GM19395 (cell line): ENCODE results near the gene SP110.
"Not testable (repeated sequence)": the region's sequence is repeated elsewhere in the genome, so short reads cannot be mapped to it uniquely, and the experiment has no call there.

ENCODE experiments used
- ATAC-seq: cut with Tn5 transposase; IDR thresholded peaks from one replicate; pipeline ENCODE4 v1.9.1; 2021; ENCODE audit warnings: mild to moderate bottlenecking, moderate library complexity; ENCODE audit not compliant: unreplicated experiment

Gene SP110

DNA sequence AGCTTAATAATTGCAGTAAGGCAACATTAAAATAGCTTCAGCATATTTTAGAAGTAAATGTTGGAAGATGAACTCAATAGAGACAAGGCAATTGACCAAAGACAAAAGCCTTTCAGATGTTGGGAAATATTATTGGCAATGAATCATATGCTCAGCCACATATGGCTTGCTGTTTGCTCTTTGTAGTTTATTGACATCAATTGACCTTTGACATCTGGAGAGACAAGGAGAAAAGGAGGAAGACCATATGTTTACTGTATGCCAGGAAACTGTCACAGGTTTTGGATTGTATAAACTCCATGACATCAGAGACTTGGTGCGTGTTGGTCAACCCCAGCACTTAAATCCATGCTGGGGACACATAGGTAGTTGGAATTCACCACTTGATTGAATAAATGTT lies 90.4 kb downstream of the SP110 start:
- no peak for ATAC-seq

DNA sequence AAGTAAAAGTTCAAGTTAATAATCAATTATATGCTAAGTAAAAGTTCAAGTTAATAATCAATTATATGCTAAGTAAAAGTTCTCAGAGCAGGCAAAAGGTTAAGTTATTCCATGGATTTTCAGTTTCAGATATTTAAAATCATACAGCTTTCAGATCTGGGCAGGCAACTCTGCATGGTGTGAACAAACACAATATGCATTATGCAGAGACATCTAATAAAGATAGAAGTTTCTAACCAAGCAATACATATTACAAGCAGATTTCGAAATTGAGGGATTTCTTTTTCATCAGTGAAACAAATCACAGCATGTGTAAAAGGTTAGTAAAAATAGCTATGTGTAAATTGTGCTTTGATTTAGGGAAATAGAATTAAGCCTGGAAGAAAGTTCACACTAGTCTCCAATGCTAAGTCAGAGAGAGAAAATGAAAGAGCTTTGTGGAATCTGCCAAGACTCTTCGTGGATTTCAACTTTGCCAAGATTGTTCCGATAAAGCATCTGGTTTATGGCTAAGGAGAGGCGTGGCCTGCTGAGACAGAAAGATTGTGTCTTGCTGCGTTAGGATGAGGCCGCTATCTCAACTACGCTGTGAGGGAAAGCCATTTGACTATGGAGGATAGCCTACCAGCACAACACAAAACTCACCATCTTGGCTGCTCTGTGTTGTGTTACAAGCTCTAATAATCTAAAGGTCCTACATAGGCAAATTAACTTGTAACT lies 91.0 kb downstream of the SP110 start:
- ATAC-seq = no peak

DNA sequence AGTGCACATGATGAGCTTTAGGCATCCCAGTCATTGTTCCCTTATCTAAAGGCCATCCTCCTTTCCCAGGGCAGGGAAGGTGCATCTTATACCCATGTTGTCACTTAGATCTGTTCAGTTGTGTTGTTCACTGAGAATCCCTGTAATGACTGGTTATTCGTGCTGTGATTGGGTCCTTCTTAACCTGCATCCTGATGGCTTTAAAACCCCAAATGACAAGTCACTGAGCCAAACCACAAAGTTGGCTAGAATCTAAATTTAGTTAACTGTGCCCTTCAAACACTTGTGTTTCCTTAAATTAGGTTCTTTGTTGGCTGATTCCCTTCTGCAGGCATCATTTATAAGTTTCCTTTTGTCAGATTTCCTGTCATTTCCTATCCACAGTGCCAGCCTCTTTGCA lies 92.6 kb downstream of the SP110 start:
- no peak for ATAC-seq

DNA sequence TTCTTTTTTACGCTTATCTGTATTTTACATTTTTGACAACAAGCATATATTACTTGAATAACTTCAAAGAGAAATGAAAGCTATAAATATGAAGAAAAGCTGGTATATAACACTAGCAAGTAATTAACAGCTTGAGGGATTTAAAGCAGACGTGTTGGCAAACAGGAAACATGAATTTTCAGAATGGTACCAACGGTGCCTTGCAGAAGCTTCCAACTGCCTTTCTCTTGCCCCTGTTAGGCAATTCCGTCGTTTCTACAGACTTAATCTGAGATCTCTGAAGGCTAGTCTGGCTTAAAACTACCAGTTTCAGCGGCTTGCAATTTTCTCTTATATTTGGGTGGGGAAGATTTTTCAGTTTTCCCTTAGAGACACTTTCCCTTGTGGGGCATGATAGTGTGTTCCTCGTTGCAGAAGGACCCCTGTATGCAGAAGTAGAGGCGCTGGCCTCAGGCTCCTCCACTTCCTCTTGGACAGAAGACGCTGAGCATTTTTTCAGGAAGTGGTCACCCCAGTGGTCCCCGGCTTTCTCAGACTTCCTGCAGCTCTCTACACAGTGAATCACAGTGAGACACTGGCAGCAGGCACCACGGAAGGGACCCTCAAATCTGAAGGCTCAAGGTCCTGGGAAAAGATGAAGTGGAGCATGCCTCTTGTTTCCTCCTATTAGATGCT lies 94.9 kb downstream of the SP110 start:
- ATAC-seq = peak; percentile 88

DNA sequence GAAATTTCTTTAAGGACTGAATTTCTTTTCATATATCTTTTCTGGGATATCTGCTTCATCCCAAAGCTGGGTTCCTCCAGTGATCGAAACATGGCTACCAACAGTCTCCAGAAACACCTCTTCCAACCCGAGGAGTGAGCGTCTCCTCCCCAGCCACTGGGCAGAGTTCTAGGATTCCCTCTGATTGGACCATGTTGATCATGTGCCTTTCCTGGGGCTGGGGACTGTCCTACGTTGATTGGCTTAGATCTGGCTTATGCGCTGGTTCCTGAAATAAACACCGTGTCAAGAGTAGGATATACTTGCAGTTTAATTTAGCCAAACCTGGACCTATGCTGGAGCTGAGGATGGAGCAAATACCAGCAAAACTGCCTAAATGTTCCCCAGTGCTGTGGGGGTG lies 95.5 kb downstream of the SP110 start:
- no peak for ATAC-seq

DNA sequence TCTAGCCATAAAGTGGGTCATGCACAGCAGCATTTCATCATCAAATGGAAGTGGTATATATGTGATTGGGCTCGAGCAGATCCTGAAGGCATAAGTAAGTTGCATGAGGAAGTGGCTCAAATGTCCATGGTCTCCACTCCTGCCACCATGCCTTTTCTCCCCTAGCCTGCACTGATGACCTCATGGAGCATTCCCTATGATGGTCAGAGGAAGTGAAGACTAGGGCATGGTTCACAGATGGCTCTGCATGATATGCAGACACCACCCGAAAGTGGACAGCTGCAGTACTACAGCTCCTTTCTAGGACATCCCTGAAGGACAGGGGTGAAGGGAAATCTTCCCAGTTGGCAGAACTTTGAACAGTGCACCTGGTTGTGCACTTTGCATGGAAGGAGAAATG lies 99.4 kb downstream of the SP110 start:
- not testable (repeated sequence) for ATAC-seq

DNA sequence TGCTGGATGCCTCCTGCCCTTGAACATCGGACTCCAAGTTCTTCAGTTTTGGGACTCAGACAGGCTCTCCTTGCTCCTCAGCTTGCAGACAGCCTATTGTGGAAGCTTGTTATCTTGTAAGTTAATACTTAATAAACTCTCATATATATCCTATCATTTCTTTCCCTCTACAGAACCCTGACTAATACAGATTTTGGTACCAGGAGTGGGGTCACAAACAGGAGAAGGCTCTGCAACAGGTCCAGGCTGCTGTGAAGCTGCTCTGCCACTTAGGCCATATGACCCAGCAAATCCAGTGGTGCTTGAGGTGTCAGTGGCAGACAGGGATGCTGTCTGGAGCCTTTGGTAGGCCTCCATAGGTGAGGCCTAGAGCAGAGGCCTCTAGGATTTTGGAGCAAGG lies 100.0 kb downstream of the SP110 start:
- not testable (repeated sequence) for ATAC-seq
